ENCODE results near the gene OTUD5. TPM values are rescaled to one million over a fixed set of nuclear protein-coding genes. Genes with fewer than 3 reads are reported as not detected.
"Not testable (repeated sequence)": the region's sequence is repeated elsewhere in the genome, so short reads cannot be mapped to it uniquely, and the experiment has no call there.

The OTUD5 gene, protein sequence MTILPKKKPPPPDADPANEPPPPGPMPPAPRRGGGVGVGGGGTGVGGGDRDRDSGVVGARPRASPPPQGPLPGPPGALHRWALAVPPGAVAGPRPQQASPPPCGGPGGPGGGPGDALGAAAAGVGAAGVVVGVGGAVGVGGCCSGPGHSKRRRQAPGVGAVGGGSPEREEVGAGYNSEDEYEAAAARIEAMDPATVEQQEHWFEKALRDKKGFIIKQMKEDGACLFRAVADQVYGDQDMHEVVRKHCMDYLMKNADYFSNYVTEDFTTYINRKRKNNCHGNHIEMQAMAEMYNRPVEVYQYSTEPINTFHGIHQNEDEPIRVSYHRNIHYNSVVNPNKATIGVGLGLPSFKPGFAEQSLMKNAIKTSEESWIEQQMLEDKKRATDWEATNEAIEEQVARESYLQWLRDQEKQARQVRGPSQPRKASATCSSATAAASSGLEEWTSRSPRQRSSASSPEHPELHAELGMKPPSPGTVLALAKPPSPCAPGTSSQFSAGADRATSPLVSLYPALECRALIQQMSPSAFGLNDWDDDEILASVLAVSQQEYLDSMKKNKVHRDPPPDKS
- 26.4 and 31.5 TPM in 2 replicates for total RNA-seq (2014; rRNA removed; shearing (Covaris generic))

DNA sequence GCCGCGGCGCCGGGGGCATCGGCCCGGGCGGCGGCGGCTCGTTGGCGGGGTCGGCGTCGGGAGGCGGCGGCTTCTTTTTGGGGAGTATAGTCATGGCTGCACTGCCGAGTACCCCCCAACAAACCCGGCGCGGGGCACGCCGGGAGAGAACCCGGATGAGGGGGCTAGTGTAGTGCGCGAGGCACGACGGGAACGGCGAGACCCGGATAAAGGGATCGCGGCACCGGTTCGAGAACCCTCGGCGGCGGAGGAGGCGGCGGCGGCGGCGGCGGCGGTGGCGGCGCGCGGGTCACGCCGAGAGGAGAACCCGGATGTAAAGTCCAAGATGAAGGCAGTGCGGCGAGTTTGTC is at the start of gene OTUD5:
TSS of gene OTUD5 (minus strand) at position 131 of the 350 bp plus-strand sequence. CDS start at position 94, 37 bp downstream.
- DNase-seq (ENCODE audit: low spot score) = no peak

DNA sequence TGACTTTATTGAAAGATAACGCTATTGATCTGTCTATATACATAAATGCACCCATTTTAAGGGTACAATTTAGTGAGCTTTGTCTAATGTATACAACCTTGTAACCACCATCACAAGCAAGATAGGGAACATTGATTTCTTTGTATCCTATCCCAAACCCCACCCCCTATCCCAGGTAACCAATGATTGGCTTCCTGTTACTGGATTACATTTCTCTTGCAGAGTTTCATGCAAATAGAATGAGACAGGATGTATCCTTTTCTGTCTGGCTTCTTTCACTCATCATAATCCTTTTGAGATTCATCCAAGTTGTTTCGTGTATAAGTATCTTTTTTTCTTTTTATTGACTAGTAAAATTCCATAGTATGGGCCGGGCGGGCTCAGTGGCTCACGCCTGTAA is 46.3 kb upstream of the OTUD5 start:
- no peak for DNase-seq (ENCODE audit: low spot score)

DNA sequence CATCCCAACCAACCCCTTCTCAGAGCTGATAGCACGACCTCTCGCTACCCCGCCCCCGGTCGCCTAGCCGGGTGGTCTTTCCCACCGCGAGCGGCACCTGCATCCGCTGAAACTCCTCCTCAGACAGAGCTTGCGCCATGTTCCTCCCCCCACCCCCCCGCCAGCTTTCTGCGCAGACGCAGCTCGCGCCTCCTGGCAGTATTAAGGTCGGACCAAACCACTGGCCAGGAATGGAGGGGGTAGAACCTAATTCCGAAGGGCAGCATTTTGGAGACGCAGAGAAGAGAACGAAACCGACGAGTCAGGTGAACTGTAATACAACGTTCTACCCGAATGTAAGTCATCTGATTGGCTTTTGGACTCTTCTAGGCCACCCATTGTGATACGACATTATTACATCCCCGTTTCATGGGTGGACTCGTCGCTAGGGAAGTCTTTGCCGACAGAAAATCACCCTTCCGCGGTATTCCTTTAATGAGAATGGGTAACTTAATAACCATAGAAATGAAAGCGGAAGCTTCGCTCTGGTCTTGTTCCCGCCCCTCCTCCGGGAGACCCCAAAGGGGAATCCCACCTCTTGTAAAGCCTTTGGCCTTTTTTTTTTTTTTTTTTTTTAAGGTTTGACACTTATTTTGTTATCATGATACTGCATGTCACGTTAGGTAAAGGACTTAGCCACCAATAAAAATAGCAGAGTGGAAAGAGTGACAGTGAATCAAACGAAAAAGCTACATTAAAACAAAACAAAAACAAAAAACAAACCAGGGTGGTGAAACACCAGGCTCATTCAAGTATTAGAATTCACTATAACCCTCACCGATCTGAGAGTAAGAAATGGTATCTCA is 44.9 kb upstream of the OTUD5 start, which contains the start of gene GRIPAP1:
TSS of gene GRIPAP1 (minus strand) at position 174 of the 845 bp plus-strand sequence. CDS start at position 139, 35 bp downstream.
- peak; percentile 75 for DNase-seq (ENCODE audit: low spot score)

DNA sequence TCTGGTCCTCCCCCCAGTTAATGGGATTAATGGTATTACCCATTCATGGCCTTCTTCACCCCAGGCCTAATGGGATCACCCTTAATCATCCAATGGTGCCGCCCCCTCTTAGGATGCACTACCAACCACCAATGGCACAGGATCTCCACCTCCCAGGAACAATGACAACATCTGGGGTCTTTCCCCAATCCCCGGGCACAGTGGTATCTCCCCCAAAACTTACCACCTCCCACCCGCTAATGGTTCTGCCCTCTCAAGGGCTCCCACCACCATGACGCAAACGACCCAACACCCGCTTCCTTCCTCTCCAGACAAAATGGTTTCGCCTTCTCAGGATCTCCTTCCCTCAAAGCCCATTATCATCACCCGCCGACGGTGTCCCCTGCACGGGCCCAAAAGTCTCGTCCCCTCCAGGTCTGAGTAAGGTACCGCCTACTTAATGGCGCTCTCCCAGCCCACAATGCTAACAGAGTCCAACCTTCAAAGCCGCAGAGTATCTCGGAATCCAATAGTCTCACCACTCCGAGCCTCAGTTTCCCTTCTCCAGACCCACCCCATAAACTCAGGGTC is 44.2 kb upstream of the OTUD5 start:
- peak; percentile 14 for DNase-seq (ENCODE audit: low spot score)

DNA sequence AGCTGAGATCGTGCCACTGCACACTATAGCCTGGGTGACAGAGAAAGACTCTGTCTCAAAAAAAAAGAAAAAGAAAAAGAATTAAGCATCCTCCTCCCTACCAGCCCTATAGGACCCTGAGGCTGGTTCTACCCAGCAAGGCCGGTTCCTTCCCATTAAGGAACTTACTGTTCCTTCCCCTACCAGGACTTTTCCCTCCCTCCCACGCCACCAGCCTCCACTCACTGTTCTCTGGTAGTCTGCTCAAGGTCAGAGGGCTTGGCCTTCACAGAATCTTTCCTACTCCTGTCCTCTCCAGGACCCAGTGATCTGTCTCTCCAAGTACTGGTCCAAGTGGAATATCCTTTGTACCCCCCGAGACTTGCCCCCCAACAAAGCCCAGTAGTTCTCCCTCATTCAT is 43.2 kb upstream of the OTUD5 start:
- no peak for DNase-seq (ENCODE audit: low spot score)

DNA sequence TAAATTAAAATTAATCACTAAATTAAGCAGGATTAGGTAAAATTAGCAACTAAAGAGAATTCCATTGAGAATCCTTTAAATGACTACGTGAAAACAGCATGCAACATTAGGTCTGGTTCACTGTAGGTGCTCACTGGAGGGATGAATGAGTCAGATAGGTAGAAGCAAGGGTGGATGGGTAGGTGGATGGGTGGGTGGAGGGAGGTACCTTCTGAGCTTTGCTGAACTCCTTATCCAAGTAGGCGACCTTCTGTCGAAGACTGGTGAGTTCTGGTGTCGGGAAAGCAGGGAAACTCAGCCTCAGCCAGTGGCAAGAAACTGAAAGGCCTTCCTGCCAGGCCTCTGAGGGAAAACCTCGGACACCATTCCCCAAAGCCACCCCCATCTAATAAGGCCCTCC is 41.6 kb upstream of the OTUD5 start:
- DNase-seq (ENCODE audit: low spot score) = no peak

DNA sequence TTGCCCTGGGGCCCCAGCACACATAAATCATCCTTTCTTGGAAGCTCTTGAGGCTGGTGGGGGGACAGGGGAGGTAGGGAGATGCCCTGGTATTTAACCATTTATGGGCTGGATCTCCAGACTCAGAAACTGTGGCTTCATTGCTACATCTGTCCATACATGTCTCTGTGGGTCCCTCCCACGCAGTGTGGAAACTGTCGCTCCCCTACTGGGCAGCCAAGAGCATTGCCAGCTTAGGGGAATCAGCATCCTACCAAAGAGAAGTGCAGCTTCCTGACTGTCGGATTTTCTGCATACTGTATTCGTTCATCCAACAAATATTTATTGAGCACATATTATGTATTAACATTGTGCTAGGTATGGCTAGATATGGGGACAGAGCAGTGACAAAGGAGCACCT is 41.0 kb upstream of the OTUD5 start:
- no peak for DNase-seq (ENCODE audit: low spot score)

DNA sequence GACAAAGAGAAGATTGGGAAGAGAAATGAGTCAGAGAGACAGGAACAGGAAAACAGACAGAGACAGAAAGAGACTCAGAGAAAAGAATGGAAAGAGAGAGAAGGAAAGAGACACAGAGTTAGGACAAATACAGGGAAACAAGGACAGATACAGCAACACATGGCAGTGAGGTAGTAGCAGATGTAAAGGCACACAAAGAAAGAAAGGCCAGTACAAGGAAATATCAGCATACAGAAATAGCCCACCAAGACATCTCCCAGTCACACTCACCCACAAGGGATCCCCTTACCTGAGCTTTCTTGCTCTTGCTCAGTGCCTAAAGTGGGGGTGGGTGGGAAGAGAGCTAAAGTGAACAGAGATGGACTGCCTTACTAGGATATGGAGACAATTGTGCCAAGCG is 40.5 kb upstream of the OTUD5 start:
- no peak for DNase-seq (ENCODE audit: low spot score)

DNA sequence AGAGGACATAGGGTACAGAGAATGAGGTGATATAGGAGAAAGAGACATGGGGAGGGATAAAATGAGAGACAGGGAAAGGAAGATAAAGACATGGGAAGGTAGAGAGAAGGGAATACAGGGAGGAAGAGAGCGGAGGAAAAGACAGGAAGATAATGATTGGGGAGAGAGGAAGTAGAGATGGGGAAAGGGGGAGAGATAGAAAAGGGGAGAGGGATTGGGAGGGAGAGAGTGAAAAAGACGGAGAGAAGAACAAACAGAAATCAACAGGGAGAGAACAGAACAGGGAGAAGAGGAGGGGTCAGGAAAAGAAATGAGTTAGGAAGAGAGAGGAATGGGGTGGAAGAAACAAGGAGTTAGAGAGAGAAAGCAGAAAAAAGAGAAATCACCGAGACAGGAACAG is 40.0 kb upstream of the OTUD5 start:
- no peak for DNase-seq (ENCODE audit: low spot score)

DNA sequence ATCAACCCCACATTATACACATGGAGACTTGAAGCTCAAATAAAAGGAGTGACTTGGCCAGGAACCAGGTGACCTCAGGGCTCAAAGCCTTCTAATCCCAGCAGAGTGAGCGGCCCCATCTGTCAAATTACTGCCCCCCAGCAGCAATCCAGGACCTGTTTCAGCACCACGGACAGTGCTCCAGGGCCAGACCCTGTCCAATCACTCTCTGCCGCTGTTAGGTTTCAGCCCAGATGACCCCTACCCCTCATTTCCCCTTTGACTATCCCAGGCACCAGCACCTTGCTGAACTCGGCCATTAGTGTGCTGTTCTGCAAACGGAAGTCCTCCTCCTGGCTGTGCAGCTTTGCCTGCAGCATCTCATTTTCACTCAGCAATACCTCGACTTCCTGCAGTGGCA is 39.6 kb upstream of the OTUD5 start:
- no peak for DNase-seq (ENCODE audit: low spot score)

DNA sequence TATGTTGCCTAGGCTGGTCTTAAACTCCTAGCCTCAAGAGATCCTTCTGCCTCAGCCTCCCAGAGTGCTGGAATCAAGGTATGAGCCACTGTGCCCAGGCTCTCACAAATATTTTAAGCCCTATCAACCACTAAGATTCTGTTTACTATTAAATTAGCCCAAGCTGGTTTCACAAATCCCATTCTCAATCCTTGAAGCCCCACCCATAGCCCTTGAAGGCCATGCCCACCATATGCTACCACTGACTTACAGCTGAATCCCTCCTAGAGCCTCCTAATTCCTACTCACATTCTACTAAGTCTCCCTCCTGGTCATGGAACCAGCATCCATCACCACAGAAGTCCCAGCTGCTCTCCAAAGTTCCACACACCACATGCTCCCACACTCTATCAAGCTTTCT is 34.9 kb upstream of the OTUD5 start:
- no peak for DNase-seq (ENCODE audit: low spot score)

DNA sequence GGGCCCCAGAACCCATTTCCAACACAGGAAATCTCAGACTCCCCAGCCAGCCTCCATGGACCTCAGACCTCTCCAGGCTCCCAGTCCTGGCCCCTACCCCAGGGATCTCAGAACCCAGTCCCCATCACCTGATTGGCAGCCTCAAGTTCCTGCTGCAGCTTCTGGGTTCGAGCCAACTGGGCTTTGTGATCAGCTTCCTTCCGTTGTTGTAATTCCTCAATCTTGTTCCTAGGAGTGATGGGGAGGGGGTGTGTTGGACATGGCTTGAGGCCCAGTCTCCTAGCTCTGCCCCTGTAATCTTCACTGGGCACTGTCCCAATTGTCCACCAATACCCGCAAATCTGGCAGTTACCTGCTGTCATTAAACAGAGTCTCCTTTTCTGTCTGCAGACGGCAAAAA is 32.1 kb upstream of the OTUD5 start:
- DNase-seq (ENCODE audit: low spot score) = no peak

DNA sequence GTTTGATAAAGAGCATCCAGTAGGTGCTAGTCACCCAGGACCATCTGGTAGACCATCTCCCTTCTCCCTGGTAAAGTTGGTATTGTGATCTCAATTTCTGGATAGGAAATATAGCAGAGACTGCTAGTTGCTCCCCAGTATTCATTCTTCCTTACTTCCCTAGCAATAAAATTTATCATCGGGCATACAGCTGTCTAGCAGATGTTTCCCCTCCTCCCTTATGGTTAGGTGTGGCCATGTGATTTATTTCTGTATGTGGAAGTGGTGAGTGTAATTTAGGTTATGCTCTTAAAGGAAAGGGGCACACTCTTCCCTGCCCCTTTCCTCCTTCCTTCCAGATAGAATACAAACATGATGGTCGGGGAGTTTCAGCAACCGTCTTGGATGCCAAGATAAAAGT is 26.5 kb upstream of the OTUD5 start:
- no peak for DNase-seq (ENCODE audit: low spot score)

DNA sequence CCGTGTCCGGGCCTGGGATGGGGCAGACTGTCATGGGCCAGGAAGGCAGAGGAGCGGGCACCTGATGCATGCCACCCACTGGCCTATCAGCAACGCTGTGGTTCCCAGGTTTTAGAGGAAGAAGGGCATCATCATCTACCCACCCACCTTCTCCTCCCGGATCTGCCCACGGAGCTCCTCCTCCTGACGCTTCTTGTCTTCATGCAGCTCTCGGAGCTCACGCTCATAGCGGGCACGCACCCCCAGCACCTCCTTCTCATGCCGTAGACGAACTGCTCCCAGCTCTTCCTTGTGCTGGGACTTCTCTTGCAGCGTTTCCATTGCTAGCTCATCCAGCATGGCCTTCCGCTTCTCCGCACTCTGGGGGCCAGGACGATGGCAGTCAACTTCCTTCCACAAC is 25.7 kb upstream of the OTUD5 start:
- DNase-seq (ENCODE audit: low spot score) = no peak

DNA sequence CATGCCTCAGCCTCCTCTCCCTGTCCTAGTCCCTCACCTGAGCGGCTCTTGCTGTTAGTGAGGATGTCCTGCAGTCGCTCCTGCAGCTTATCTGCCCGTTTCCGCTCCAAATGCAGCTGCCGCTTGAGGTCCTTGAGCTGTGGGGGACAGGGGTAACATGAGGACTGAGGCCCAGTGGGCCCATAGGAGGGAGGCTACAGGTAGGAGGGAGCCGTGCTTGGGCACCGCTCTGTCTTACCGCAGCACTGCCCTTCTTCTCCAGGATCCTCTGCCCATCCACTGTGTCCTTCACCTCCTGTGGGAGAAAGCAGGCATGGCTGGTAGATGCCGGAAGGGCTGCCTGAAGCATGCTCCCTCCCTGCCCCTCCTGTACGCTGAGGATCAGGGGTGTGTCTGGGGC is 23.8 kb upstream of the OTUD5 start:
- no peak for DNase-seq (ENCODE audit: low spot score)

DNA sequence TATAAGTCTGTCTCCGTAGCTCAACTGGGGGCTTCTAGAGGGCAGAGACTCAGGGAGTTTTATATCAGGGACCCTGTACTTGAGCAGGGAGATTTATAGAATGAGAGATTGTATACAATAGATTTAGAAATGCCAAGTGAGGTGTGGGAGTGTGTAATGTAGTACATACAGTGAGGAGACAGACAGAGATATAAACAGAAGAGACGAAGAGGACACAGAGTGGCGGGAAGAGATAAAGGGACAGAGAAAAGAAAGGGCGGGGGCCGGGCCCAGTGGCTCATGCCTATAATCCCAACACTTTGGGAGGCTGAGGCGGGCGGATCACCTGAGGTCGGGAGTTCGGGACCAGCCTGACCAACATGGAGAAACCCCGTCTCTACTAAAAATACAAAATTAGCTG is 22.9 kb upstream of the OTUD5 start:
- not testable (repeated sequence) for DNase-seq (ENCODE audit: low spot score)

DNA sequence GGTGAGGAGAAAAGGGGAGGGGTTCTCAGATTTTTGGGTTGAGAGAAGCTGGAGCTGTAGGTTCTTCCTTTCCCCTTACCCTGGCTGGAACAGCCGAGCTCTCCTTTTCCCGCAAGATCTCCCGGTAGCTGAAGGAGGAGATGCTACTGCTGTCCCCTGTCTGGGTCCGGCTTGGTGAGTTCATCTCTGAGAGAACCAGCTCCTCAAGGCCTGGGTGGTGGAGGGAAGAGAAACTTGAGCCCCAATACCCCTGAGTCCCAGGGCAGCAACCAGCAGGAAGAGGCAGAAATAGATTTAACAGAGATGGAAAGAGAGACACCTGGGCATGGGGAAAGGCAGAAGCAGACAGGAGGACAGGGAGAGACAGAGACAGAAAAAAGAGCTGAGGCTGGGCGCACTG is 20.8 kb upstream of the OTUD5 start:
- no peak for DNase-seq (ENCODE audit: low spot score)

DNA sequence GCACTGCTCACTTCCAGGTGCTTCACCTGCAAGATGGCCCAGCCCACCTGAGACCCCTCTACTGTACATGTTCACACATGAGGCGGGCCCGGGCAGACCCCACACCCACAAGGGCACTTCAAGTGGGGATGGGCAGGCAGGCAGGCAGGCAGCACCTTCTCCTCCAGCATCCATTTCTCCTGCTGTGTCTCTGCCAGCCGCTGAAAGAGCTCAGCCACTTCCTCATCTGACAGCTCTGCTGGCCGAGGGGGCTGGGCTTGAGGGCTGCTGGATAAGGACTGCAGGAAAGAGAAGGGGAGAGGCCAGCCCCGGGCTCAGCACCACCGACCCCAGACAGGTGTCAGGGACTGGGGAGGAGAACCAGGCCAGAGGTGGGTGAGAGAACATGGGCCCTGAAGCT is 18.7 kb upstream of the OTUD5 start:
- DNase-seq (ENCODE audit: low spot score) = no peak

DNA sequence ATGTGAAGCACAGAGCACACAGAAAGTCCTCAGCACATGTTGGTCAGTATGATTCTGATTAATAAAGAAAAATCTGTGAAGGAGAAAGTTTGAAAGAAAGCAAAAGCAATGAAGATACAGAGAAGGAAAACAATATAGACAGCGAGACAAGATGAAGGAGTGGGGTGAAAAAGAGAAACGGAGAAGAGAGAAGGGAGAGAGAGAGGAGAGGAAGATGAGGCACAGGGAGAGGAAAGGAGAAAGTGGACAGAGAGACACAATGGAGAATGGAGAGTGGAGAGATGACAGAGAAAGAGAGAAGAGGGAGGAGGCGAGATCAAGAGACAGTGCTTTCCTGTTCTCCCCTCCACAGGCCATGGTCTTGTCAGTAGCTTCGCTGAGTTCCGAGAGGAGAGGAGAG is 18.1 kb upstream of the OTUD5 start:
- no peak for DNase-seq (ENCODE audit: low spot score)

DNA sequence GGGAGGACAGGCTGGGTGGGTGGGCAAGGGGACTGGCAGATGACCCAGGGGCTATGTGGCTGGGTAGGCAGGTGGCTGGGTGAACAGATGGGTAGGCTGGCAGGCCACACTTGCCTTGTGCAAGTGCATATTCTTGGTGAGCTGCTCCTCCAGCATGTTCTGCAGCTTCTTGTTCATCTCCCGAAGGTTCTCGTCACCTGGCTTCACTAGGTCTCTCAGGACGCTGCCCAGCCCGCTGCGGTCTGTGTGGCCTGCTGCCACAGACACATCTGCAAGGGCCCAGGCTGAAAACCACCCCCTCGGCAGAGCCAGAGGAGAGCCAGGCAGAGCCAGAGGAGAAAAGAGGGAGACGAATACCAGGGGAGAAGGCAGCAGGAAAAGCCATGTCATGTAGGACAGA is 17.6 kb upstream of the OTUD5 start:
- no peak for DNase-seq (ENCODE audit: low spot score)

DNA sequence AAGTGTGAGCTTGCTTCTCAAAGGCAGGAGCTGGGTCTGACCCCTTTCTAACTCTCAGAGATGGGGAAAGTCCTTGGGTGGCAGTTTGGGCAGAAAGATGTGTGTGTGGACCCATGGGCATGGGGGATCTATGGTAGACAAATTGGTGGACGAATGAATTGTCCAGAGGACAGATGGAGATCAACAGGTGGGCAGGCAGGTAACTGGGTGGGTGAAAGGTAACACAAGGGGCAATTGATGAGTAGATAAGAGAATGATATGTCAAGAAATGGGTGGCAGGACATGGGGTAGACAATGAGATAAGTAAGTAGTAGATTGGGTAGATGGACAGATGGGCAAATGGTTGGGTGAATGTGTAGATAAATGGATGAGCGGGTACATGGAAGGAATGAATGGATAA is 17.2 kb upstream of the OTUD5 start:
- DNase-seq (ENCODE audit: low spot score) = no peak

DNA sequence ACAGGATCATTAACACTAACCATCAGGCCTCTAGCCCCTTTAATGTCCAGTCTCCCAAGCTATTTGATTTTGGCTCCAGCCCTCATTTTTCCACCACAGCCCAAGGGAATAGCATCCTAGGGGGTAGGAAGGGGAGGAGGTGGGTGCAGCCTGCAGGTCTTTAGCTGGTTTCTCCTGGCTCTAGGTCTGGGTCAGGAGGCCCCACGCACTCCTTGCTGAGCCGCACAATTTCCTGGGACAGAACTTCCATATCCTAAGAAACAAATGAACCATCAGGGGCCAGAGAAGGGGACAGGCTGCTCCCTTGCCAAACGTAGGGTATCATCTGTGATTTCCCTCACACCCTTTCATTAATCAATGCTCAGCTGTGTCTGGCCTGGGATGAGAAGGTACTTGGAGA is 16.6 kb upstream of the OTUD5 start:
- DNase-seq (ENCODE audit: low spot score) = no peak
